Measurements from ENCODE around the gene MAGED4. TPM values are rescaled to one million over a fixed set of nuclear protein-coding genes. Genes with fewer than 3 reads are reported as not detected.

Gene MAGED4
- total RNA-seq, 1 experiment from 2014 or later, result not detected

GRCh38 chrX:52220936-52221335 is 36.2 kb downstream of the MAGED4 start:
- no peak overlapping the region for H3K4me3 ChIP-seq
- ChIA-PET CTCF (no interaction called here), POLR2A (ENCODE audit: unreplicated experiment) (no interaction called here)
- no peaks in the 10 kb centered on the region for H3K4me1 ChIP-seq (replicated peaks; ENCODE audit: insufficient read depth)
- H3K9me2 ChIP-seq (ENCODE audit: insufficient read depth), result no peaks in the 10 kb centered on the region
- H3K4me2 ChIP-seq, result no peak overlapping the region
- TF ChIP-seq CTCF (conservative IDR thresholded peaks at IDR 0.05), result no peak
- TF ChIP-seq EZH2 (IDR thresholded peaks at IDR 0.05; ENCODE audit: low read depth), result no peak
- no peaks in the 10 kb centered on the region for H3K36me3 ChIP-seq (ENCODE audit: low read depth)
- H3K27me3 ChIP-seq (ENCODE audit: insufficient read depth, low read depth), result no peaks in the 10 kb centered on the region
- intact Hi-C loops (cut with micrococcal nuclease; ENCODE audit: unreplicated experiment), result no loop called here
- H3K79me2 ChIP-seq (ENCODE audit: low read depth), result no peaks in the 10 kb centered on the region
- no peak overlapping the region for H2AFZ ChIP-seq
- H4K20me1 ChIP-seq (ENCODE audit: insufficient read depth), result no peaks in the 10 kb centered on the region
- no TSS peak for BruUV-seq (replicated peaks)
- H3K27ac ChIP-seq, result no peak overlapping the region
- no peaks in the 10 kb centered on the region for H3K9me3 ChIP-seq (ENCODE audit: insufficient read depth, low read depth)
- H3F3A ChIP-seq (ENCODE audit: insufficient read depth, low read depth), result no peaks in the 10 kb centered on the region
- no peak for DNase-seq

Other genes starting within 250 kb of the MAGED4 start
- not detected in 2 replicates for gene MAGED4B, start 115.7 kb upstream of the MAGED4 start, total RNA-seq (2021)
- gene XAGE2, start 184.1 kb downstream of the MAGED4 start, total RNA-seq (2021), result not detected in 2 replicates